ENCODE measurements around the gene SPACA1.
"Not testable (repeated sequence)": the region's sequence is repeated elsewhere in the genome, so short reads cannot be mapped to it uniquely, and the experiment has no call there.

Gene SPACA1
- total RNA-seq = 0 reads per million in 2 experiments

GRCh38 chr6:88047510-88048150 is at the start of gene SPACA1:
TSS of gene SPACA1 (plus strand) at chr6:88047841. CDS start at chr6:88047906, 65 bp downstream.
- no peak for DNase-seq (ENCODE audit: low read depth)

- no peak for DNase-seq (ENCODE audit: low read depth)
These were observed 46.9 kb upstream of the SPACA1 start for GRCh38 chr6:88000713-88001112.

GRCh38 chr6:88001279-88001678 is 46.4 kb upstream of the SPACA1 start:
- not testable (repeated sequence) for DNase-seq (ENCODE audit: low read depth)

GRCh38 chr6:88004707-88005106 is 42.9 kb upstream of the SPACA1 start:
- DNase-seq (ENCODE audit: low read depth) = no peak

- no peak for DNase-seq (ENCODE audit: low read depth)
These were observed 41.1 kb upstream of the SPACA1 start for GRCh38 chr6:88006557-88006956.

GRCh38 chr6:88008411-88008810 is 39.2 kb upstream of the SPACA1 start:
- DNase-seq (ENCODE audit: low read depth) = no peak

GRCh38 chr6:88008831-88009231 is 38.8 kb upstream of the SPACA1 start:
- no peak for DNase-seq (ENCODE audit: low read depth)

- DNase-seq (ENCODE audit: low read depth) = no peak
These were observed 34.6 kb upstream of the SPACA1 start for GRCh38 chr6:88013015-88013414.

- no peak for DNase-seq (ENCODE audit: low read depth)
These were observed 34.1 kb upstream of the SPACA1 start for GRCh38 chr6:88013554-88013953.

GRCh38 chr6:88020439-88020838 is 27.2 kb upstream of the SPACA1 start:
- DNase-seq (ENCODE audit: low read depth) = no peak

GRCh38 chr6:88024696-88025095 is 22.9 kb upstream of the SPACA1 start:
- no peak for DNase-seq (ENCODE audit: low read depth)

- no peak for DNase-seq (ENCODE audit: low read depth)
These were observed 16.1 kb upstream of the SPACA1 start for GRCh38 chr6:88031550-88031949.

GRCh38 chr6:88044530-88044929 is 3.1 kb upstream of the SPACA1 start:
- no peak for DNase-seq (ENCODE audit: low read depth)

- DNase-seq (ENCODE audit: low read depth) = no peak
These were observed 2.0 kb upstream of the SPACA1 start for GRCh38 chr6:88045521-88046136.

- DNase-seq (ENCODE audit: low read depth) = no peak
These were observed 937 bp downstream of the SPACA1 start for GRCh38 chr6:88048578-88048977.

- DNase-seq (ENCODE audit: low read depth) = no peak
These were observed 2.6 kb downstream of the SPACA1 start for GRCh38 chr6:88050140-88050818.

GRCh38 chr6:88059191-88059590 is 11.6 kb downstream of the SPACA1 start:
- DNase-seq (ENCODE audit: low read depth) = no peak

GRCh38 chr6:88062376-88062775 is 14.7 kb downstream of the SPACA1 start:
- DNase-seq (ENCODE audit: low read depth) = no peak

- DNase-seq (ENCODE audit: low read depth) = no peak
These were observed 24.8 kb downstream of the SPACA1 start for GRCh38 chr6:88072462-88072861.

- no peak for DNase-seq (ENCODE audit: low read depth)
These were observed 27.1 kb downstream of the SPACA1 start for GRCh38 chr6:88074791-88075190.

GRCh38 chr6:88077305-88077704 is 29.7 kb downstream of the SPACA1 start:
- no peak for DNase-seq (ENCODE audit: low read depth)

- no peak for DNase-seq (ENCODE audit: low read depth)
These were observed 39.2 kb downstream of the SPACA1 start for GRCh38 chr6:88086792-88087191.

- DNase-seq (ENCODE audit: low read depth) = no peak
These were observed 42.1 kb downstream of the SPACA1 start for GRCh38 chr6:88089708-88090107.

Data from T follicular helper cell (primary cell).